H1 (cell line): ENCODE data around the gene FOXI3.
"Not testable (repeated sequence)": the region's sequence is repeated elsewhere in the genome, so short reads cannot be mapped to it uniquely, and the experiment has no call there.

Experiments
- CTCF ChIP-seq, 3 experiments: IDR thresholded peaks; 1 replicate in 2 of 3; 2 replicates in 1 of 3; pipeline versions ENCODE4 v1.5.1 to v1.6.1; 2011; ENCODE audit warnings: low read length in 3 of 3, mild to moderate bottlenecking in 3 of 3, inconsistent platforms in 2 of 3, low read depth in 1 of 3, moderate library complexity in 1 of 3; ENCODE audit not compliant: insufficient read depth in 1 of 3; ENCODE audit errors: control extremely low read depth in 1 of 3
- GABPA ChIP-seq: IDR thresholded peaks from 2 replicates; pipeline ENCODE4 v1.6.1; 2011; ENCODE audit warnings: mild to moderate bottlenecking, low read length, moderate library complexity, borderline replicate concordance; ENCODE audit not compliant: insufficient read depth
- MAX ChIP-seq: IDR thresholded peaks from 2 replicates; pipeline ENCODE4 v1.6.1; 2012; ENCODE audit warnings: inconsistent platforms
- POLR2A ChIP-seq, 2 experiments: IDR thresholded peaks; 1 replicate in 1 of 2; 2 replicates in 1 of 2; pipeline ENCODE4 v1.6.1; 2011; ENCODE audit warnings: low read depth in 2 of 2, low read length in 2 of 2, mild to moderate bottlenecking in 2 of 2; ENCODE audit errors: control extremely low read depth in 1 of 2
- SUZ12 ChIP-seq: fragments of 200-600 bp; sonication (generic); IDR thresholded peaks from 2 replicates; pipeline ENCODE4 v1.6.1; 2012; ENCODE audit warnings: mild to moderate bottlenecking, inconsistent platforms, low read length, moderate library complexity, mixed read lengths

GRCh38 chr2:88419051-88419450, 33.4 kb downstream of the FOXI3 start:
- not testable (repeated sequence) for TF ChIP-seq POLR2A (IDR thresholded peaks at IDR 0.05; ENCODE audit: control extremely low read depth in 1 of 2, low read depth in 2 of 2, low read length in 2 of 2); CTCF (IDR thresholded peaks at IDR 0.05; ENCODE audit: control extremely low read depth in 1 of 3, insufficient read depth in 1 of 3, low read depth in 1 of 3, low read length in 3 of 3); MAX; SUZ12; GABPA
